Activated CD8-positive, alpha-beta memory T cell treated with anti-CD3 and anti-CD28 coated beads, Interleukin-2, amount 10 ng/mL, durations not matched to agents 7 days and 5 days (primary cell): Measurements from ENCODE around the gene EML1. TPM values are rescaled to one million over a fixed set of nuclear protein-coding genes. Genes with fewer than 3 reads are reported as not detected.

Experiments
- ATAC-seq: fragments of 150-1000 bp; cut with Tn5 transposase; one replicate; pipeline ENCODE4 v1.10.0; 2021; ENCODE audit warnings: moderate library complexity
- CTCF ChIA-PET: fragments of 350-600 bp; sonication (Branson Sonifier 250); formaldehyde crosslinking; loops from one replicate; lab custom pipeline; 2021; ENCODE audit warnings: antibody characterized with exemption; lab: Charles Lee
- DNase-seq: peaks from one replicate; pipeline ENCODE4 v3.0.0-alpha.2; 2020
- H3K27ac Mint-ChIP-seq: one replicate; pipeline ENCODE4 v1.8.0; 2021; ENCODE audit warnings: mild to moderate bottlenecking, mixed read lengths
- H3K27me3 Mint-ChIP-seq: one replicate; pipeline ENCODE4 v1.8.0; 2021; ENCODE audit warnings: mixed read lengths
- H3K36me3 Mint-ChIP-seq: one replicate; pipeline ENCODE4 v1.8.0; 2021; ENCODE audit warnings: mild to moderate bottlenecking, mixed read lengths
- H3K4me1 Mint-ChIP-seq: one replicate; pipeline ENCODE4 v1.8.0; 2021; ENCODE audit warnings: mixed read lengths
- H3K4me3 Mint-ChIP-seq: one replicate; pipeline ENCODE4 v1.8.0; 2021; ENCODE audit warnings: mild to moderate bottlenecking, moderate library complexity, mixed read lengths
- H3K9me3 Mint-ChIP-seq: one replicate; pipeline ENCODE4 v1.8.0; 2022; ENCODE audit warnings: low read depth, mixed read lengths
- total RNA-seq, 2 experiments: library from RNA; stranded (reverse); gene quantifications; one replicate each; pipeline ENCODE4 v1.2.3, GENCODE V29; 2021

The EML1 gene
- total RNA-seq, 2 experiments from 2014 or later = not detected

DNA sequence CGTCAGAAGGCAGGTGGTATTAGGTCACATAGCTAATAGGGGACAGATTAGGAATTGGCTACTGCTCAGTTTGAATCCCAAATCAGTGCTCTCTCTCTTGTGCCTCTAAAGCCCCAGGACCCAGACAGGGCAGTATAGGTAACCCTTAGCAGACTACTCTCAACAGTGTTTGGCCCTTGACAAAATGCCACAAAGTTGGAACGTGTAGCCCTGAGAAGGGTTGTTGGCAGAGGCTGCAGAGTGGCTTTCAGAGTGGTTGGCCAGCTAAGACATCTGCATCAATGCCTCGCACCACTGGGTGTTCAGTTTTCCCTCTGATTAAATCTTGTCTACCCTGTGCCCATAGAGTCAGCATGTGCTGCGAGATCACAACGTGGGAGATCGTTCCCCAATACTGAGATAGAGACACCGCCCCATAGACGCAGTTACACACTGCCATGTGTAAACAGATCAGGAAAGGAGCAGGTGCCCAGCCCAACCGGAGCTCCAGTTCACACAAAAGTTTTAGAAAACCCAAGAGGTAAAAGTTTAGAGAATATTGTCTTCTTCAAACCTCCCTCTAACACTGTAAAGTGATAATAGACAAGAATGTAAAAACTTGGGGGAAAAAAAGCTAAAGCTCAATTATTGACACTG, 48.3 kb downstream of the EML1 start:
- DNase-seq (no peak), ATAC-seq (no peak)
- H3K9me3 Mint-ChIP-seq = no peaks in the 10 kb centered on the region
- CTCF ChIA-PET = no interaction called here
- no peak overlapping the region for H3K27ac Mint-ChIP-seq
- H3K27me3 Mint-ChIP-seq = peaks cover 59% of the 10 kb centered on the region
- H3K36me3 Mint-ChIP-seq = no peaks in the 10 kb centered on the region
- no peak overlapping the region for H3K4me3 Mint-ChIP-seq
- no peaks in the 10 kb centered on the region for H3K4me1 Mint-ChIP-seq

DNA sequence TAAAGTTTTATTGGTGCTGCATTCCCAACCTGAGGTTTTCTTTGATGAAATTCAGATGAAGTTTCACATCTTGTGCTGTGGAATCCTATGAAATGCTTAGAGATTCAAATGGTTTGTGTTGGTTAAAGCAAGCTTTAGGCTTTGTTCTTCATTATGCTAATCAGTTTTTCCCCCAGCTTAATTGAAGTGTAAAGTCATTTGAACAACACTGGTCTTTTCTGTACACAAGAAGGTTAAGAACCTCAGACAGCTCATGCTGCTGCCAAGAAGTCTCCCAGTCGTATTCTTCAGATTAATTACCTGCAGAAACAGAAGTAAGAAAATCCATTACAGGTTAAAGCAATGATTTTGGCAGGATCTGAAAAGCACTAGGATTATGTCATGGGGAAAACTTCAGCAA, 48.9 kb downstream of the EML1 start:
- Mint-ChIP-seq H3K4me3 (no peak overlapping the region), H3K36me3 (no peaks in the 10 kb centered on the region), H3K27ac (no peak overlapping the region), H3K4me1 (no peaks in the 10 kb centered on the region), H3K9me3 (peaks cover 2% of the 10 kb centered on the region), H3K27me3 (peaks cover 56% of the 10 kb centered on the region)
- ATAC-seq (no peak), DNase-seq (no peak)
- CTCF ChIA-PET = interaction anchor here (1.2 kb wide), 1 partner anchor 112 kb away, joined by 3 read pairs; no protein-coding TSS in a partner anchor

DNA sequence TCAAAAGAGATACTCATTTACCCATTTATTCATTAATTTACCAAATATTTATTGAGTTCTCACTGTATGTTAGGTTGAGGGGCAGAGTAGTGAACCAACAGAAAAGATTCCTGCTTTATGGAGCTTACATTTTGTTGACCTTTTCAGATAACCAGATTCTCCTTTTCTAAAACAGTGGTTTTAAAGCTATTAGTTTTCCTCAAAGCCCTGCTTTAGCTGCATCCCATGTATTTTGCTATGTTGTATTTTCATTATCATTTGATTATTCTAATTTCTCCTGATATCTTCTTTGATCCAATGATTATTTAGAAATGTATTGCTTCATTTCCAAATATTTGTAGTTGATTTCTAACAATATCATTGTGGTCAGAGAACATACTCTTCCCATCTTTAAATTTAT, 53.6 kb downstream of the EML1 start:
- no peaks in the 10 kb centered on the region for H3K36me3 Mint-ChIP-seq
- DNase-seq (no peak), ATAC-seq (no peak)
- peaks cover 39% of the 10 kb centered on the region for H3K27me3 Mint-ChIP-seq
- H3K4me1 Mint-ChIP-seq = no peaks in the 10 kb centered on the region
- H3K4me3 Mint-ChIP-seq = no peak overlapping the region
- CTCF ChIA-PET = interaction anchor here (1.3 kb wide), 1 partner anchor 49 kb away, joined by 3 read pairs; no protein-coding TSS in a partner anchor
- H3K27ac Mint-ChIP-seq = no peak overlapping the region
- peaks cover 3% of the 10 kb centered on the region for H3K9me3 Mint-ChIP-seq

DNA sequence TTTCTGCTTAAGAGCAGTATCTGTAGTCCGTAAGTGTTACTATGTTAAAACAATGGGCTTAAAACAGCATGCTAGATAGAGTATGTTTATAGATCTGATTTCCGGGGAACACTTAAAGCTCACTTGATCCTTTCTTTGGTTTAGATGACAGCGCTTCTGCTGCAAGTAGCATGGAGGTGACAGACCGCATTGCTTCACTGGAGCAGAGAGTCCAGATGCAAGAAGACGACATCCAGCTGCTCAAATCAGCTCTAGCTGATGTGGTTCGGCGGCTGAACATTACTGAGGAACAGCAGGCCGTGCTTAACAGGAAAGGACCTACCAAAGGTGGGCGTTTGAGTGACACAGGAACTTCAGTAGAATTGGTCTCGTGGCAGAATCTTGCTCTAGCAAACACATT, 57.5 kb downstream of the EML1 start:
- H3K27me3 Mint-ChIP-seq = peaks cover 27% of the 10 kb centered on the region
- H3K9me3 Mint-ChIP-seq = peaks cover 3% of the 10 kb centered on the region
- no peak for ATAC-seq
- no peak overlapping the region for H3K4me3 Mint-ChIP-seq
- no peaks in the 10 kb centered on the region for H3K4me1 Mint-ChIP-seq
- H3K36me3 Mint-ChIP-seq = no peaks in the 10 kb centered on the region
- H3K27ac Mint-ChIP-seq = no peak overlapping the region
- CTCF ChIA-PET = no interaction called here
- DNase-seq = no peak

DNA sequence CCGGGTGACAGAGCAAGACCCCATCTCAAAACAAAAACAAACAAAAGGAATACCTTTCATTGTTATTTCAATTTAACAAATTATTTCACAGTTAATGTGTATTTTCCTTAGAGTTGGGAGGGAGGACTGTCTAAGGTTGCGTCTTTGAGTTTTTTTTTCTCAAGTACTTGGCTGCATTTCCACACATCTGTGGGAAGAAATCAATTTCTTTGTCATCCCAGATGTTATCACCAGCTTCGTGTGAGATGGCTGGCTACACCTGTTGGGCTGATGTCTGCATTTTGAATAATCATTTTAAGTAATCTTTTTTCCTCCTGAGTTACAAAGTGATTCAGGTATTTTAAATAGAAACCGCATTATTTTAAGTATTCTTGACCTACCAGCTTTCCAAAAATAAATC, 59.4 kb downstream of the EML1 start:
- CTCF ChIA-PET = no interaction called here
- Mint-ChIP-seq H3K27me3 (peaks cover 30% of the 10 kb centered on the region), H3K27ac (no peak overlapping the region), H3K4me1 (no peaks in the 10 kb centered on the region), H3K4me3 (no peak overlapping the region), H3K36me3 (no peaks in the 10 kb centered on the region), H3K9me3 (no peaks in the 10 kb centered on the region)
- no peak for ATAC-seq
- no peak for DNase-seq

DNA sequence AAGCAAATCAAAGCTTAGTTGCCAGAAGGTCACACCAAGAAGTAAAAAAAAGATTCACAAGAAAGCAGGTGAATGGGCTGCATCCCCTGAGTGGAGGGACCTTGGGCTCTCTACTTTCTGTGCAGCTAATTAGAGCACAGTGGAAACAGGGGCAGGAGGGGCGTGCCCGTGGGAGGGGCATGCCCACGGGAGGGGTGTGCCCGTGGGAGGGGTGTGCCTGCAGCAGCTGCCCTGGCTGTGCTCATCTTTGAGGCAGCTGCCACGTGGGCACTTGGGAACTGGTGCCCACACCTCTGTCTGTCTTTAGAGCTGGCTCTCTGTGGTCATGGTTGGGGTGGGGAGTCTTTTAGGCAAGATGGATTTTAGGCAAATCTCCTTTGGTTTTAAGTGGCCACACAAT, 60.0 kb downstream of the EML1 start:
- ATAC-seq = no peak
- H3K4me1 Mint-ChIP-seq = no peaks in the 10 kb centered on the region
- no peak for DNase-seq
- H3K36me3 Mint-ChIP-seq = no peaks in the 10 kb centered on the region
- H3K9me3 Mint-ChIP-seq = no peaks in the 10 kb centered on the region
- CTCF ChIA-PET = no interaction called here
- H3K27ac Mint-ChIP-seq = no peak overlapping the region
- peaks cover 30% of the 10 kb centered on the region for H3K27me3 Mint-ChIP-seq
- H3K4me3 Mint-ChIP-seq = no peak overlapping the region

DNA sequence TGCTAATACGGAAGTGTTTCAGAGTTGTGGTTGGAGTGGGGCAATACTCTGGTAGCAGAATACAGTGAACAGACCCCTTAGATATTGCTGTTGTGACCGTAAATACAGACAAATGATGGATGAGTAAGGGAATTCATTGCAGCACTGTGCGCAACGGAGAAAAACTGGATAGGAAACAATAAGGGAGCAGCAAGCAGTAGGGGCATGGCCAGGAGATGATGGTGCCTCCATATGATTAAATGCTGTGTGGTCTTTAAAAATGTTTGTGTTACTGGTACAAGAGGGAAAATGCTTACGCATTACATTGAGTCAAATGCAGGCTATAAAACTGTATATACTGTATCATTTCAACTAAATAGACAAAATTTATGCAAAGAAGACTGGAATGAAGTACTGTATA, 61.6 kb downstream of the EML1 start:
- Mint-ChIP-seq H3K4me1 (no peaks in the 10 kb centered on the region), H3K27me3 (peaks cover 33% of the 10 kb centered on the region), H3K36me3 (no peaks in the 10 kb centered on the region), H3K4me3 (no peak overlapping the region), H3K9me3 (no peaks in the 10 kb centered on the region), H3K27ac (no peak overlapping the region)
- CTCF ChIA-PET = interaction anchor here (0.5 kb wide), 1 partner anchor 336 kb away, joined by 4 read pairs; no protein-coding TSS in a partner anchor
- DNase-seq = no peak
- ATAC-seq = no peak

DNA sequence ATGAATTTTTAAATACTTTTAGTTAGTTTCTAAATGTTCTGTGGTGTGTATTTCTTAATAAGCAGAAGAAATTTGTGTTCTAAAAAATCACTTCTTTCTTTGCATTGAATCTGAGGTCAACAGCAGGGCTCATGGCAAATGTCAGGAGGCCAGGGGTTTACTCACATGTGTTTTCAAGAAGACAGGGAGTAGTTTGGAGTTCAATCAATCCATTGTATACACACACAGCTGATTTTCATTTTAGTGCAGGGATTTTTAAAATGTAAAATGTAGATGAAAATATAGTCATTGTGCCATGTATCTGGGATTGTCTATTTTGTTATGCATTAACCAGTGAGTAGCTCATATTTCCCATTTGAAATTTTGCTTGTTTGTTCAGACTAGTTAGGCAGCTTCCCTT, 62.1 kb downstream of the EML1 start:
- no peak overlapping the region for H3K27ac Mint-ChIP-seq
- H3K4me3 Mint-ChIP-seq = no peak overlapping the region
- peaks cover 34% of the 10 kb centered on the region for H3K27me3 Mint-ChIP-seq
- H3K36me3 Mint-ChIP-seq = no peaks in the 10 kb centered on the region
- no peaks in the 10 kb centered on the region for H3K9me3 Mint-ChIP-seq
- CTCF ChIA-PET = no interaction called here
- no peaks in the 10 kb centered on the region for H3K4me1 Mint-ChIP-seq
- ATAC-seq (no peak), DNase-seq (no peak)

DNA sequence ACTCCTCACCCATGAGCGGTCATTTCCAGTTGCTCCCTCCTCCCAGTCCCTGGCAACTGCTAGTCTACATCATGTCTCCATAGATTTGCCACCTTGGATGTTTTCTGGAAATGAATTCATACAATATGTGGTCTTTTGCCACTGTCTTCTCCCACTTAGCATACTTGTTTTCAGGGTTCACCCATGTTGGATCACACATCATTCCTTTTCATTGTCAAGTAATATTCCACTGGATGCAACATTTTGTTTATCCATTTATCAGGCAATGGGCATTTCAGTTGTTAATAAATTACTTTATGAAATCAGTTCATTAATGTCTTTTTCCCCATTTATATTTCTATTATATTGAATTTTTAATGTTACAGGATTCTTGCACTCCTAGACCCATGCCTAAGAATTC, 64.3 kb downstream of the EML1 start:
- no peak overlapping the region for H3K4me3 Mint-ChIP-seq
- H3K27me3 Mint-ChIP-seq = peaks cover 23% of the 10 kb centered on the region
- H3K4me1 Mint-ChIP-seq = no peaks in the 10 kb centered on the region
- H3K9me3 Mint-ChIP-seq = no peaks in the 10 kb centered on the region
- DNase-seq = no peak
- H3K36me3 Mint-ChIP-seq = no peaks in the 10 kb centered on the region
- CTCF ChIA-PET = no interaction called here
- H3K27ac Mint-ChIP-seq = no peak overlapping the region
- no peak for ATAC-seq

DNA sequence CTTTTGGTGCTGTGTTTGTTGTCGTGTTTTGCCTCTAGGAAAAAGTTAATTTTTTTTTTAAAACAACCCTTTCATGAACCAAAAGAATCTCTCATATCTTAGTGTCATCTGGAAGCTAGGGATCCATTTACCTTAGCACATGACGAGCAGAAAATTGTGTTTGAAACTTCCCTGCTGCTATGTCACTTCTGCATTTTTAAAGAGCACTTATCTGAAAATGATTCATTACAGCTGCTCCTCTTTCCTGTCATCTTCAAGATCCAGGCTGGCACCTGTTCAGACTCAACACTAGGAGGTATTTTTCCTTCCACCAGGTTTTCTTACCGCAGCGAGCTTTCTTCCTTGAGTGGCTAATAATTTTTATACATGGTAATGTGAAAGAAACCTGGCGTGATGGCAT, 67.0 kb downstream of the EML1 start:
- CTCF ChIA-PET = no interaction called here
- Mint-ChIP-seq H3K4me1 (no peaks in the 10 kb centered on the region), H3K36me3 (no peaks in the 10 kb centered on the region), H3K9me3 (no peaks in the 10 kb centered on the region), H3K27me3 (peaks cover 24% of the 10 kb centered on the region), H3K4me3 (no peak overlapping the region), H3K27ac (no peak overlapping the region)
- DNase-seq = no peak
- no peak for ATAC-seq

DNA sequence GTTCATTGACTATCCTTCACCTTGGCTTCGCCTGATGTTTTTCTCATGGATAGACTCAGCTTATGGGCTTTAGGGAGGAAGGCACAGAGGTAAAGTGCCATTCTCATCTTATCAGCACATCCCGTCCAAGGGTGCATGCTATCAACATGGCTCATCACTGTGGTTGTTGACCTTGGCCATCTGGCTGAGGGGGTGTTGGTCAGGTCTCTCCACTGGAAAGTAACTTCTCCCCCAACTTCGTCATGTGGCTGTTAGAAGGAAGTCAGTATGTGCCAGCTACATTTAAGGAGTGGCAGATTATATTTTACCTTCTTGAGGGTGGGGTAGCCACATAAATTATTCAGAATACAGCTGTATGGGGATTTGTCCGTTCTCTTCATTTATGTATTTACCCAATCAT, 68.9 kb downstream of the EML1 start:
- Mint-ChIP-seq H3K9me3 (no peaks in the 10 kb centered on the region), H3K27me3 (peaks cover 24% of the 10 kb centered on the region), H3K4me3 (no peak overlapping the region), H3K36me3 (no peaks in the 10 kb centered on the region), H3K27ac (no peak overlapping the region), H3K4me1 (no peaks in the 10 kb centered on the region)
- ATAC-seq (no peak), DNase-seq (no peak)
- CTCF ChIA-PET = no interaction called here

DNA sequence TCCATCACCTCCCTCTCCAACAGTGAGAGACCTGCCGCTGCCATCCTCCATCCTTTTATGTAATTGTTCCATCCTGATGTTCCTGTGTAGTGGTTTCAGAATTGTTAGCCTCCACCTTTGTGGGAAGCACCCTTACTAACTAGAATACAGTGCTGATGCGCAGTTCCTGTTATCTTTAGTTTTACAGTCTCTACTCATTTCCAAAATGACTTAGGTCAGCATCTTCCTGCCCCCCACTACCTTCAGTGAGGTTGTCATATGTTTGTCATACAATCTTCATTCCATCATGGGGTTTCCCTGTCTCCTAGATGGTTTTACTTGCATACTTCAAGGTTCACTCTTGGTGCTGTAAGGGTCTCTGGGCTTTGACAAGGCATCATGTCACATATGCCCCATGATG, 69.8 kb downstream of the EML1 start:
- no peaks in the 10 kb centered on the region for H3K36me3 Mint-ChIP-seq
- H3K27me3 Mint-ChIP-seq = peaks cover 27% of the 10 kb centered on the region
- no peaks in the 10 kb centered on the region for H3K4me1 Mint-ChIP-seq
- no peaks in the 10 kb centered on the region for H3K9me3 Mint-ChIP-seq
- DNase-seq (no peak), ATAC-seq (no peak)
- CTCF ChIA-PET = no interaction called here
- H3K27ac Mint-ChIP-seq = no peak overlapping the region
- no peak overlapping the region for H3K4me3 Mint-ChIP-seq

DNA sequence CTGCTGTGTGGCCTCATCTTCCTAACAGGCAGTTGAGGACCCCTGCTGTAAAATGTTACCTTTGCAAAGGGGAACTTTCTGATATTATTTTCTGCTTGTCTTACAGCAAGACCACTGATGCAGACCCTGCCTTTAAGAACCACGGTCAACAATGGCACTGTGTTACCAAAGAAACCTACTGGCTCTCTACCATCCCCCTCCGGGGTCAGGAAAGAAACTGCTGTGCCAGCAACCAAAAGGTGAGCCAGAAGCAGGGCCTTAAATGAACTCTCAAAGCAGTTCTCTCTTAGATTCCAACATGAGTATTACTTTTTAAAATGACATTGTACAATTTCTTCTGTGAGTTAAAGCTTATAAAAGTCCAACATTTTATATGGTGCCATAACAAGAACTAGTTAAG, 72.2 kb downstream of the EML1 start:
- H3K4me3 Mint-ChIP-seq = no peak overlapping the region
- H3K27ac Mint-ChIP-seq = no peak overlapping the region
- ATAC-seq (no peak), DNase-seq (no peak)
- H3K27me3 Mint-ChIP-seq = peaks cover 39% of the 10 kb centered on the region
- no peaks in the 10 kb centered on the region for H3K9me3 Mint-ChIP-seq
- H3K4me1 Mint-ChIP-seq = no peaks in the 10 kb centered on the region
- CTCF ChIA-PET = no interaction called here
- H3K36me3 Mint-ChIP-seq = no peaks in the 10 kb centered on the region

DNA sequence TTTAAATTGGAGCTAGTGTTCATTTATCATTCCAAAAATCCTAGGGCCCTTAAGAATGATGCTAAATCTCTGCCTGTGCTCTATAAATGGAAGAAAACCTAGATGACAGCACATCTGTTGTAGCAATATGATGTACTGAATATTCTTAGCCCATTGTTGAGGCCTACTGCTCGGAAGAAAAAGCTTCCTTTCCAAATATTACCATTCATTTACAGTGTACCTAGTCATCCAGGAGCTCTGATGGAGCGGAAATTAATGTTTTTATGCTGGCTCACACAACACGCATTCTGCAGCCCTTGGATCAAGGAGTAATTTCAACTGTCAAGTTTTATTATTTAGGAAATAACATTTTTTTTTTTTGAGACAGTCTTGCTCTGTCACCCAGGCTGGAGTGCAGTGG, 77.4 kb downstream of the EML1 start:
- no peak overlapping the region for H3K27ac Mint-ChIP-seq
- no peaks in the 10 kb centered on the region for H3K9me3 Mint-ChIP-seq
- H3K4me1 Mint-ChIP-seq = no peaks in the 10 kb centered on the region
- H3K36me3 Mint-ChIP-seq = no peaks in the 10 kb centered on the region
- H3K27me3 Mint-ChIP-seq = peaks cover 68% of the 10 kb centered on the region
- DNase-seq (no peak), ATAC-seq (no peak)
- H3K4me3 Mint-ChIP-seq = no peak overlapping the region
- CTCF ChIA-PET = interaction anchor here (1.5 kb wide), 1 partner anchor 141 kb away, joined by 5 read pairs; no protein-coding TSS in a partner anchor
